Measurements from ENCODE around the gene ATP6V1E1.
"Not testable (repeated sequence)": the region's sequence is repeated elsewhere in the genome, so short reads cannot be mapped to it uniquely, and the experiment has no call there.

ATP6V1E1 gene

GRCh38 chr22:17576470-17576869 is 52.1 kb downstream of the ATP6V1E1 start:
- no peak for TF ChIP-seq CTCF (IDR thresholded peaks at IDR 0.05; ENCODE audit: low read depth, low read length, missing control alignments)
- DNase-seq (ENCODE audit: extremely low read depth, low read depth), result peak; percentile 74
- H3K4me3 ChIP-seq (replicated peaks; ENCODE audit: low read depth, low read length), result no peak overlapping the region

GRCh38 chr22:17575681-17576080 is 52.9 kb downstream of the ATP6V1E1 start:
- H3K4me3 ChIP-seq (replicated peaks; ENCODE audit: low read depth, low read length), result no peak overlapping the region
- TF ChIP-seq CTCF (IDR thresholded peaks at IDR 0.05; ENCODE audit: low read depth, low read length, missing control alignments), result no peak

GRCh38 chr22:17575151-17575550 is 53.4 kb downstream of the ATP6V1E1 start:
- no peak overlapping the region for H3K4me3 ChIP-seq (replicated peaks; ENCODE audit: low read depth, low read length)
- no peak for TF ChIP-seq CTCF (IDR thresholded peaks at IDR 0.05; ENCODE audit: low read depth, low read length, missing control alignments)
- no peak for DNase-seq (ENCODE audit: extremely low read depth, low read depth)

More at GRCh38 chr22:17575681-17576080, 52.9 kb downstream of the ATP6V1E1 start:
- DNase-seq (ENCODE audit: extremely low read depth, low read depth), result no peak

GRCh38 chr22:17570851-17571631 is 57.5 kb downstream of the ATP6V1E1 start:
- no peak for DNase-seq (ENCODE audit: extremely low read depth, low read depth)
- 0 out of 2 replicates have a peak overlapping the region, but pooled peaks have one; percentile 8 for H3K4me3 ChIP-seq (replicated peaks; ENCODE audit: low read depth, low read length)
- TF ChIP-seq CTCF (IDR thresholded peaks at IDR 0.05; ENCODE audit: low read depth, low read length, missing control alignments), result no peak

- no peak for DNase-seq (ENCODE audit: extremely low read depth, low read depth)
- TF ChIP-seq CTCF (IDR thresholded peaks at IDR 0.05; ENCODE audit: low read depth, low read length, missing control alignments), result no peak
- H3K4me3 ChIP-seq (replicated peaks; ENCODE audit: low read depth, low read length), result no peak overlapping the region
Measured at GRCh38 chr22:17569971-17570511, 58.5 kb downstream of the ATP6V1E1 start.

- DNase-seq (ENCODE audit: extremely low read depth, low read depth), result no peak
- TF ChIP-seq CTCF (IDR thresholded peaks at IDR 0.05; ENCODE audit: low read depth, low read length, missing control alignments), result no peak
- no peak overlapping the region for H3K4me3 ChIP-seq (replicated peaks; ENCODE audit: low read depth, low read length)
Measured at GRCh38 chr22:17566776-17567175, 61.8 kb downstream of the ATP6V1E1 start.

- not testable (repeated sequence) for H3K4me3 ChIP-seq (replicated peaks; ENCODE audit: low read depth, low read length); DNase-seq (ENCODE audit: extremely low read depth, low read depth)
Measured at GRCh38 chr22:17566016-17566687, 62.4 kb downstream of the ATP6V1E1 start.
